Measurements from ENCODE around the gene SRCIN1. TPM values are rescaled to one million over a fixed set of nuclear protein-coding genes. Genes with fewer than 3 reads are reported as not detected.

SRCIN1 gene
- total RNA-seq, 2 donors from 2014 or later, result 2.8 to 5.9 TPM

DNA sequence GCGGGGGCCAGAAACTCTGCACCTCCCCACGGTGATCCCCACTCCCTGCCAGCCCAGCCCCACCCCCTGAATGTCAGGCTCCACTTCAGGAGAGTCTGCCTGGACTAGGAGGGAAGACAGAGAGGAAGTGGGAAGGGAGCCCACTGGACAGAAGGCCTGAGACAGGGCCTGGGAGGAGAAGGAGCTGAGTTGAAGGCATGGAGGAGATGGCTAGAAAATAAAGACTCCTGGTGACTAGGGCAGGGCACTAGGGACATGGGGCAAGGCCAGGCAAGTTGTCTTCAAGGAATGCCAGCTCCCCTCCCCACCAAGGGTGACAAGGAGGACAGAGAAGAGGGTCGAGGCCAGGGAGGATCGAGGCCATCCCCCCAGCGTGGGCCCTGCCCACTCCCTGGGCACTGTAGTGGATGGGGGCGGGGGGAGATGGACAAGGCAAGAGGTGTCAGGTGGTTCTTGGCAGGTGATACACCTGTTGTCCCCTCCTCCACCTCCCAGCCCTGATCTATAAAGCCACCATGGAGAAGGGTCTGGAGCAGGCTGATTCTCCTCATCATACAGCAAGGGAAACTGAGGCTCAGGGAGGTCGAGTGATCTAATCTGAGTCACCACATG lies 19.7 kb downstream of the SRCIN1 start:
- H3K27ac Mint-ChIP-seq, result no peak overlapping the region

DNA sequence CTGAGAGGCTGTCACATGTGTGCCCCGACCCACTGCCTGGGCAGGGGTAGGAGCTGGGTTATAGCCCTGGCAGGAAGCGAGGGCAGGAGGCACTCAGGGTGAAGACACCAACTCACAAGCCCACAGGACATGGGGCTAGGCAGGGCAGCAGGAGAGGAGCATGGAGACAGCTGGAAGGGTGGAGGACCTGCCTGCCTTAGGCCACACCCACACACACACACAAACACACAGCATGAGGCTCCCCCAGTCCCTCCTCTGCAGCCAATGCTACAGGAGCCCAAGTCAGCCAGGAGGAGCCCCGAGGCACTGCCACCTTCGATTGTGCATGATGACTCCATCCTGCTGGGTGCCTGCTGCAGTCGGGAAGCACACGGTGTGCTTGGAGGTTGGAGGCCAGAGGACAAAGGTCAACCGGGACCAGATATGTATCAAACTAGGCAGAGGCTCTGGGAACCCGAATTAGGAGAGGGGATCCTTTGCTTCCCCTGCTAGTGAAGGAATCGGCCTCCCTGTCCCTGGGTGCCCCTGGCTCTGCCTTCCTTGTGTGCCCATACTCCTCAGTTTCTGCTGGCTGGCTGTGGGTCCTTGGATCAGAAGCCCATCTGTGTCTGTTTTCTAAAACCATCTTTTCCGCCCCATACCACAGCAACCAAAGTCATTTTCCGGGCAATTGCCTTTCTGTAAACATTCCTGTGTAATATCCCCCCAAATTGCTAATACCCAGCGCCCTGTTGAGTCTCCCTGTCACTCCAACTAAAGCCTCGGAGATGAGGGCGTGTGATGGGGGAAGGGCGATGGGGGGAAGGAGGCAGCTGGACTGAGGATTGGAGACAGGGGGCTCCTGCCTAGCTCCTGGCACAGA lies 20.5 kb downstream of the SRCIN1 start:
- Histone ChIP-seq H3K36me3 (ENCODE audit: control insufficient read depth, insufficient read depth, low read length) (no peaks in the 10 kb centered on the region), H3K4me1 (ENCODE audit: control insufficient read depth, insufficient read depth, low read length) (peaks cover 4% of the 10 kb centered on the region), H3K9me3 (ENCODE audit: control insufficient read depth, low read length) (no peaks in the 10 kb centered on the region), H3K27ac (ENCODE audit: low read depth, low read length) (no peak overlapping the region), H3K27me3 (ENCODE audit: control insufficient read depth, insufficient read depth, low read length, poor library complexity, severe bottlenecking) (peaks cover 10% of the 10 kb centered on the region), H3K4me3 (ENCODE audit: low read length) (no peak overlapping the region), H3K9ac (ENCODE audit: extremely low read depth, low read length, poor library complexity, severe bottlenecking) (no peak overlapping the region)
- 62 to 76% methylated on average over 7 to 15 of the region's 15 CpGs for WGBS, 2 experiments (ENCODE audit: insufficient coverage in 1 of 2, insufficient read length in 1 of 2)
- Mint-ChIP-seq H3K27me3 (ENCODE audit: insufficient read depth) (peaks cover 38% of the 10 kb centered on the region), H3K4me1 (peaks cover 6% of the 10 kb centered on the region), H3K9me3 (no peaks in the 10 kb centered on the region), H3K4me3 (no peak overlapping the region), H3K36me3 (ENCODE audit: low read depth) (no peaks in the 10 kb centered on the region), H3K27ac (no peak overlapping the region)
- TF ChIP-seq, protein P1, sequence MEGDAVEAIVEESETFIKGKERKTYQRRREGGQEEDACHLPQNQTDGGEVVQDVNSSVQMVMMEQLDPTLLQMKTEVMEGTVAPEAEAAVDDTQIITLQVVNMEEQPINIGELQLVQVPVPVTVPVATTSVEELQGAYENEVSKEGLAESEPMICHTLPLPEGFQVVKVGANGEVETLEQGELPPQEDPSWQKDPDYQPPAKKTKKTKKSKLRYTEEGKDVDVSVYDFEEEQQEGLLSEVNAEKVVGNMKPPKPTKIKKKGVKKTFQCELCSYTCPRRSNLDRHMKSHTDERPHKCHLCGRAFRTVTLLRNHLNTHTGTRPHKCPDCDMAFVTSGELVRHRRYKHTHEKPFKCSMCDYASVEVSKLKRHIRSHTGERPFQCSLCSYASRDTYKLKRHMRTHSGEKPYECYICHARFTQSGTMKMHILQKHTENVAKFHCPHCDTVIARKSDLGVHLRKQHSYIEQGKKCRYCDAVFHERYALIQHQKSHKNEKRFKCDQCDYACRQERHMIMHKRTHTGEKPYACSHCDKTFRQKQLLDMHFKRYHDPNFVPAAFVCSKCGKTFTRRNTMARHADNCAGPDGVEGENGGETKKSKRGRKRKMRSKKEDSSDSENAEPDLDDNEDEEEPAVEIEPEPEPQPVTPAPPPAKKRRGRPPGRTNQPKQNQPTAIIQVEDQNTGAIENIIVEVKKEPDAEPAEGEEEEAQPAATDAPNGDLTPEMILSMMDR (conservative IDR thresholded peaks at IDR 0.05), result no peak
- peak; percentile 86 for DNase-seq

More for the DNA sequence above, 19.7 kb downstream of the SRCIN1 start:
- Histone ChIP-seq H3K27ac (ENCODE audit: low read depth, low read length) (no peak overlapping the region), H3K27me3 (ENCODE audit: control insufficient read depth, insufficient read depth, low read length, poor library complexity, severe bottlenecking) (peaks cover 4% of the 10 kb centered on the region), H3K4me3 (ENCODE audit: low read length) (no peak overlapping the region), H3K9ac (ENCODE audit: extremely low read depth, low read length, poor library complexity, severe bottlenecking) (no peak overlapping the region), H3K4me1 (ENCODE audit: control insufficient read depth, insufficient read depth, low read length) (peaks cover 4% of the 10 kb centered on the region), H3K9me3 (ENCODE audit: control insufficient read depth, low read length) (no peaks in the 10 kb centered on the region), H3K36me3 (ENCODE audit: control insufficient read depth, insufficient read depth, low read length) (no peaks in the 10 kb centered on the region)
- Mint-ChIP-seq H3K9me3 (no peaks in the 10 kb centered on the region), H3K27me3 (ENCODE audit: insufficient read depth) (peaks cover 36% of the 10 kb centered on the region), H3K36me3 (ENCODE audit: low read depth) (no peaks in the 10 kb centered on the region), H3K4me1 (peaks cover 6% of the 10 kb centered on the region), H3K4me3 (no peak overlapping the region)
- WGBS, 2 experiments (ENCODE audit: insufficient coverage in 1 of 2, insufficient read length in 1 of 2), result 86% methylated on average over 7 of the region's 7 CpGs; no CpG with 5 or more reads in 1 of the 2 experiments
- TF ChIP-seq, protein P1 (conservative IDR thresholded peaks at IDR 0.05), result no peak
- DNase-seq, result no peak

DNA sequence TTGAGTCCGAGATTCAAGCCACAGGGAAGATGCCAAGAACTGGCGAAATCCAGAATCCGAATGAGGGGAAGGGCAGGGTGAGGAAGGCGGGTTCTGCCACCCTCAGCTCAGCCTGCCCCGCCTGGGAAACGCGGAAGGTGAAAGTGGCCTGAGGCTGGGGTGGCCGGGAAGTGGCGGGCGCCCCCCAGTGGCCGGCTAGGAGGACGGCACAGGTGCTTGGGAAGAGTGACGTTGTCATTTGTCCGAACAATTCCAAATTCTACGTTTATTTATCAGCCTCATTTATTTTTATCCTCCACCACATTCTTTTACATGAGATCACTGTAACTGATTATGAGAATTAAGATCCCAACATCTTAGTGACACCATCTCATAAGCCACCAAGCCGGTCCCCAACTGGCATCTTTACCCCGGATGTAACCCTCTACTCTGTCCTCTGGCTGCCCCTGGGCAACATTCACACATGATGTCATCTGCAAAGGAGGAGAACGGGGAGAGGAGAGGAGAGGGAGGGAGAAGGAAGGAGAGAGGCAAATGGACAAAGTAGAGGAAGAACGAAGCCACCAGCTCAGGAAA lies 21.3 kb downstream of the SRCIN1 start:
- peaks cover 46% of the 10 kb centered on the region for H3K27me3 Mint-ChIP-seq (ENCODE audit: insufficient read depth)
- H3K4me3 ChIP-seq (ENCODE audit: low read length), result no peak overlapping the region
- TF ChIP-seq, protein P1 (conservative IDR thresholded peaks at IDR 0.05), result peak; percentile 99
- H3K9me3 Mint-ChIP-seq, result no peaks in the 10 kb centered on the region
- H3K36me3 Mint-ChIP-seq (ENCODE audit: low read depth), result no peaks in the 10 kb centered on the region
- H3K9ac ChIP-seq (ENCODE audit: extremely low read depth, low read length, poor library complexity, severe bottlenecking), result no peak overlapping the region
- H3K27ac Mint-ChIP-seq, result peak overlapping the region; percentile 62
- peak; percentile 95 for DNase-seq
- no peaks in the 10 kb centered on the region for H3K9me3 ChIP-seq (ENCODE audit: control insufficient read depth, low read length)
- peaks cover 18% of the 10 kb centered on the region for H3K27me3 ChIP-seq (ENCODE audit: control insufficient read depth, insufficient read depth, low read length, poor library complexity, severe bottlenecking)
- H3K4me1 ChIP-seq (ENCODE audit: control insufficient read depth, insufficient read depth, low read length), result peaks cover 4% of the 10 kb centered on the region
- H3K4me3 Mint-ChIP-seq, result no peak overlapping the region
- 15 to 21% methylated on average over 9 to 19 of the region's 19 CpGs for WGBS, 2 experiments (ENCODE audit: insufficient coverage in 1 of 2, insufficient read length in 1 of 2)
- H3K27ac ChIP-seq (ENCODE audit: low read depth, low read length), result no peak overlapping the region
- H3K4me1 Mint-ChIP-seq, result peaks cover 6% of the 10 kb centered on the region
- H3K36me3 ChIP-seq (ENCODE audit: control insufficient read depth, insufficient read depth, low read length), result no peaks in the 10 kb centered on the region
